Measurements from ENCODE around the gene PRR33.
A peak's percentile ranks its signal among the peaks of the same experiment; 100 is the strongest.
"Not testable (repeated sequence)": the region's sequence is repeated elsewhere in the genome, so short reads cannot be mapped to it uniquely, and the experiment has no call there.

PRR33 gene

GRCh38 chr11:1878137-1879031 lies 13.3 kb downstream of the PRR33 start:
- DNase-seq (ENCODE audit: extremely low read depth, low read depth): no peak

GRCh38 chr11:1877211-1878136 lies 14.2 kb downstream of the PRR33 start:
- TF ChIP-seq CTCF (IDR thresholded peaks at IDR 0.05; ENCODE audit: low read depth, low read length): no peak
- DNase-seq (ENCODE audit: extremely low read depth, low read depth): no peak

More at GRCh38 chr11:1878137-1879031, 13.3 kb downstream of the PRR33 start:
- no peak for TF ChIP-seq CTCF (IDR thresholded peaks at IDR 0.05; ENCODE audit: low read depth, low read length)

- peak; percentile 61 for TF ChIP-seq CTCF (IDR thresholded peaks at IDR 0.05; ENCODE audit: low read depth, low read length)
- DNase-seq (ENCODE audit: extremely low read depth, low read depth): no peak
These were observed 15.2 kb downstream of the PRR33 start for GRCh38 chr11:1876361-1877063.

- not testable (repeated sequence) for DNase-seq (ENCODE audit: extremely low read depth, low read depth)
These were observed 15.8 kb downstream of the PRR33 start for GRCh38 chr11:1875851-1876301.

GRCh38 chr11:1875093-1875850 lies 16.4 kb downstream of the PRR33 start:
- TF ChIP-seq CTCF (IDR thresholded peaks at IDR 0.05; ENCODE audit: low read depth, low read length): no peak
- no peak for DNase-seq (ENCODE audit: extremely low read depth, low read depth)

GRCh38 chr11:1874441-1875092 lies 17.1 kb downstream of the PRR33 start:
- not testable (repeated sequence) for DNase-seq (ENCODE audit: extremely low read depth, low read depth)

- DNase-seq (ENCODE audit: extremely low read depth, low read depth): not testable (repeated sequence)
These were observed 17.9 kb downstream of the PRR33 start for GRCh38 chr11:1873813-1874150.

All from AG09319 (cell line).